GM19395 (cell line): ENCODE results near the gene SNURF.
"Not testable (repeated sequence)": the region's sequence is repeated elsewhere in the genome, so short reads cannot be mapped to it uniquely, and the experiment has no call there.

Experiments
- ATAC-seq: cut with Tn5 transposase; IDR thresholded peaks from one replicate; pipeline ENCODE4 v1.9.1; 2021; ENCODE audit warnings: mild to moderate bottlenecking, moderate library complexity; ENCODE audit not compliant: unreplicated experiment

Gene SNURF

DNA sequence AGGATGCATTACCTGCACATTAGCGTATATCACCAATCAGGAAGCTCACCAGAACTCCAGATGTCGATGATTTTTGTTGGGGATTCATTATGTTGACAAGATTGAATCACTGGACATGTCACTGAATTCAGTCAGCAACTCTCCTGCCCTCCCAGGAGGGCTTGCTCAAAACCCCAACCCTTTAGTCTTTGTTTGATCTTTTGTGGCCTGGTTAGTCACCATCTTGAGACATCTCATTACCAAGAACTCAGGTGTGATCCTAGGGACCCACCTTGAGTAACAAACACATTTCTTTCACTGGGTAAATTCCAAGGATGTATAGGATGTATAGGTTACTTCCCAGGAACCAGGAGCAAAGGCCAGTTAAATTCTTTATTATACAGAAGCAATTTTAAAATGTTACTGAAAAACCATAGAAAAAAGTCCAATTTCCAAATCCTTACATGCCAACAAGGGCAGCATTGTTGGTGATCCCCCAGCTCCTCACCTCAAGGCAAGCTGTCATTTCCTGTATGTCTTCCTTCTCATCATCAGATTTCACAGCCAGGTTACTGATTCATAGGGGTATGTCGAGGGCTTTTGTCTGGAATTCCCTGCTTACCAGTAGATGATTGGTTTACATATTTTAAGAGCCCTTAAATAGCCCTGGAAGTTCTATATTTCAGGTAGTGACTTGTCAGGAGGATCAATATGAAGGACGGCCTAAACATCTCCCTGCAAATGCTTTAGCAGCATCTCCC is 11.7 kb downstream of the SNURF start:
- ATAC-seq, result no peak

DNA sequence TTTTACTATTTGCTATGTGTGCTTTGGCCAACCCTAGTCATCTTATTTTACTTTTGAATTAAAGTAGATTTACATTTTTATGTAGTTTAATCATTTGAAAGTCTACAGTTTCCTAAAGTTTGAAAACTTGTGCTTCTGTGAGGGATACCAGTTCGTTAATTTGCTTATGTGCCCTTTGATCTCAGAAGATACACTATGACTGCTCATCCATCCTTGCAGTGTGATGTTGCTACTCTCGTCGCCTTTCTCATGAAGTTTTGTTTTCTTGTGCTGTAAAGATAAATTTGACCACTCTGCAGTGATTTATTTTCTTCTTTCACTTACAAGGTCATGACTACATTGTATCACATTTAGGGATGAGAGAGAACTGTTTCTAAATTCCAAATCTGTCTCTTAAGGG is 16.3 kb downstream of the SNURF start:
- no peak for ATAC-seq

DNA sequence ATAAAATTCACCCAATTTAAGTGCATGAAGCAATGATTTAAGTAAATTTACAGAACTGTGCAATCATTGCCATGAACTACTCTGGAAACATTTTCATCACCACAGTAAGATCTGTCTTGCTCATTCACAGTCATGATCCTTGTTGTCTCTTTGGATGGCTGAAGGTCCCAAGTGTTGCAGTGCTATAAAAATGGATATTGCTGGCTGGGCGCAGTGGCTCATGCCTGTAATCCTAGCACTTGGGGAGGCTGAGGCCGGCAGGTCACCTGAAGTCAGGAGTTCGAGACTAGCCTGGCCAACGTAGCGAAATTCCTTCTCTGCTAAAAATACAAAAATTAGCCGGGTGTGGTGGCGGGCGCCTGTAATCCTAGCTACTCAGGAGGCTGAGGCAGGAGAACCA is 17.0 kb downstream of the SNURF start:
- ATAC-seq, result no peak

DNA sequence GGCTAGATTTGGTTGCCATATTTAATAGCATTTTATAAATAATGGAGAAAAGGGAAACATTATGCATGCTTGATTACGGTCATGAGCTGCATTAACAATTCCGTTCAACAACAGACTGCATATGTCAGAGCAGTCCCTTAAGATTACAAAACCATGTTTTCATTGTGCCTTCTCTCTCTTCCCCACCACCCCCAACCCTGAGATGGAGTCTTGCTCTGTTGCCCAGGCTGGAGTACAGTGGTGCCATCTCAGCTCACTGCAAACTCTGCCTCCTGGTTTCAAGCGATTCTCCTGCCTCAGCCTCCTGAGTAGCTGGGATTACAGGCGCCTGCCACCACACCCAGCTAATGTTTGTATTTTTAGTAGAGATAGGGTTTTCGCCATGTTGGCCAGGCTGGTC is 17.9 kb downstream of the SNURF start:
- ATAC-seq, result not testable (repeated sequence)

DNA sequence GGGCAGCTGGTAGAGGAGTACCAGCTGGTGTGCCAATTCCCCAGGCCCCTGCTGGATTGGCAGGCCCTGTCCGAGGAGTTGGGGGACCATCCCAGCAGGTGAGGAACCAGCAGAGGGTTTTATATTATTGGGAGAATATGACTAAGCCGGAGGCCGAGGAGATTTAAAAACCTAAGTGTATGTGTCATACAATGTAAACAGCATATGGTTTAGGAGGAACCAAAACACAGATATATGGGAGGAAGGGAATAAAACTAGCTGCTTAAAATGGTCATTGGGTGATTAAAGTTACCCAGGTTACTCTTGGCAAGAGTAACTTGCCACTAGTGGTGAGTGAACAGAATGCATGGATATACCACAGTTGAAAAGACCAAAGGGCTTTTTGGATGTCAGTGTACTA is 22.1 kb downstream of the SNURF start:
- no peak for ATAC-seq

DNA sequence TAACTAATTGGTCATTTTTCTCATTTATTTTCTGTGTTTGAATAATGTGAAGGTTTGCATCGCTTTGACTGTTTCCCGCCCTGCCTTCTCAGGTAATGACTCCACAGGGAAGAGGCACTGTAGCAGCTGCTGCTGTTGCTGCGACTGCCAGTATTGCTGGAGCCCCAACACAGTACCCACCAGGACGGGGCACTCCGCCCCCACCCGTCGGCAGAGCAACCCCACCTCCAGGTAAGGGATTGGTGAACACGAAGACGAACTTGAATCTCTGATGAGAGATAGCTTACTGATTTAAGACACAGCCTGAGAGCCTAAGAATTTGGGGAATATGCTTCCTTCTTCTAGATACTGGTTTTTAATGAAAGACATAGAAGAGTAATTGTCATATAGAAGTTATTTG is 22.9 kb downstream of the SNURF start:
- no peak for ATAC-seq

DNA sequence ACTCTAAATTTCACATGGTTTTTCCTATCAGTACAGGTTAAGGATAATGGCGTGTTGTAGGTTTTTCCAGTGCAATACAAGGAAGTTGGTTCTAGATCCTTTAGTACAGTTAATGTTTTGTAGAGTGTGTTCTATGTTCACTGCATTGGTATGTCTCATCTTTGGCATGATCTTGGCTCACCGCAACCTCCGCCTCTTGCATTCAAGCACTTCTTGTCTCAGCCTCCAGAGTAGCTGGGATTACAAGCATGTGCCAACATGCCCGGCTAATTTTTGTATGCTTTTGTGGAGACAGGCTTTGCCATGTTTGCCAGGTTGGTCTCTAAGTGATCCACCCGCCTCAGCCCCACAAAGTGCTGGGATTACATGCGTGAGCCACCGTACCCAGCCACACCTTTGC is 30.4 kb downstream of the SNURF start:
- ATAC-seq, result no peak

DNA sequence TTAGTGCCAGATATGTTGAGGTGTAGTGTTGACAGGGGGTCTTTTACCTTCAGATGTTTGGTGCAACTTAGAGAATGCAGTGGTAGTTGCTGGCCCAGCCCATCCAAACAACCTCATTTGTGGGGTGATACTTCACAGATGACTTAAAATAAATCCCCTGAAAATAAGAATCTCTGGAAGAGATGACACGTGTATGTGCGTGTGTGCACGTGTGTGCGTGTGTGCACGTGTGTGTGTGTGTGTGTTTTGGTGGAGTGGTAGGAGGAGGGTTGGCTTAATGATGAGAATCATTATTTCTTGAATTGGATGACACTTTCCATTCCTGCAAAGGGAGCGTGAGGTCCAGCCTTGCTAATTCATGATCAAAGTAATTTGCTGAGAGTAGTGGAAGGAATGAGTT is 31.9 kb downstream of the SNURF start:
- ATAC-seq, result no peak
